ENCODE data around the gene AP3S2. TPM values are rescaled to one million over a fixed set of nuclear protein-coding genes. Genes with fewer than 3 reads are reported as not detected.

AP3S2 gene
- total and polyA plus RNA-seq, 2 of the 13 experiments (the other 11 are each of a cell fraction or from before 2014, with no cell fraction given) = 17.6 to 44.4 TPM

DNA sequence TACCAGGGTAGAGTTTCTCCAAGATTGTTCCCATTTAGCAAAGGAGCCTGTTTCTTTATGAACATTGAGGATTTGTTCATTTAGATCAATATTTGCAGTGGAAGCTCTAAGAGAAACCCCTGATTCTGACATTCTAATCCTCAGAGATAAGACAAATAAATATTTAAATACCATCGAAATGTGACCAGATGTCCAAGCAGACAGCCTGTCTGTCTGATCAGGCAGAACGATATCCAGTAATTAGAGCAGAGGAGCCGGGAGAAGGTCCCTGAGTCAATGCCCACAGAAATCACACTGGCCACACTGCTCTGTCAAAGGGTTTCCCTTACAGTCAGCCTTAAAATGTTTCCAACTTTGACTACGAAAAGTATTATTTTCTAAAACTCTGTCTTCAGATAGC lies 34.6 kb upstream of the AP3S2 start:
- Histone ChIP-seq H3K4me2 (ENCODE audit: low read depth, low read length) (no peak overlapping the region), H3K27ac (ENCODE audit: extremely low read length, insufficient read depth, low read length) (no peak overlapping the region), H4K20me1 (ENCODE audit: insufficient read depth, low read length) (no peaks in the 10 kb centered on the region), H3K9ac (ENCODE audit: insufficient read depth, low read depth, low read length) (no peak overlapping the region), H3K4me1 (ENCODE audit: insufficient read depth, low read length) (peaks cover 13% of the 10 kb centered on the region), H3K27me3 (ENCODE audit: control insufficient read depth in 1 of 2, insufficient read depth in 2 of 2, low read length in 2 of 2) (peaks cover 0 to 15% of the 10 kb centered on the region in 2 experiments; a peak in 2 of 5 replicates), H2AFZ (ENCODE audit: low read length) (no peak overlapping the region), H3K4me3 (replicated peaks in 1 of 3; ENCODE audit: insufficient read depth in 1 of 3, low read depth in 2 of 3, low read length in 3 of 3) (no peak overlapping the region), H3K9me3 (ENCODE audit: low read length) (no peaks in the 10 kb centered on the region), H3K36me3 (replicated peaks in 1 of 2; ENCODE audit: control insufficient read depth in 1 of 2, insufficient read depth in 2 of 2, low read length in 2 of 2) (no peaks in the 10 kb centered on the region), H3K79me2 (ENCODE audit: insufficient read depth, low read length) (no peaks in the 10 kb centered on the region)
- ChIA-PET POLR2A (no interaction called here), CTCF (ENCODE audit: low intra/inter-chr PET ratio, low total read pairs) (no interaction called here)
- TF ChIP-seq GMEB2 (CRISPR knock-in tag; IDR thresholded peaks at IDR 0.05; ENCODE audit: low read depth) = no peak
- TF ChIP-seq TCF7L2 (IDR thresholded peaks at IDR 0.05; ENCODE audit: low read depth, low read length) = no peak
- no peak for TF ChIP-seq ZNF614 (CRISPR knock-in tag; IDR thresholded peaks at IDR 0.05; ENCODE audit: borderline replicate concordance)
- TF ChIP-seq FOSL1 (CRISPR knock-in tag; IDR thresholded peaks at IDR 0.05; ENCODE audit: borderline replicate concordance) = no peak
- no peak for TF ChIP-seq SP4 (CRISPR knock-in tag; IDR thresholded peaks at IDR 0.05)
- no peak for TF ChIP-seq ZNF747 (CRISPR knock-in tag; IDR thresholded peaks at IDR 0.05; ENCODE audit: borderline replicate concordance)
- no peak for TF ChIP-seq KDM5B (CRISPR knock-in tag; IDR thresholded peaks at IDR 0.05; ENCODE audit: borderline replicate concordance)
- no peak for TF ChIP-seq ZNF878 (CRISPR knock-in tag; IDR thresholded peaks at IDR 0.05)
- no peak for TF ChIP-seq RXRB (CRISPR knock-in tag; IDR thresholded peaks at IDR 0.05; ENCODE audit: borderline replicate concordance)
- no peak for TF ChIP-seq ZNF17 (CRISPR knock-in tag; IDR thresholded peaks at IDR 0.05)
- no peak for TF ChIP-seq GTF3A (CRISPR knock-in tag; conservative IDR thresholded peaks at IDR 0.05)
- TF ChIP-seq ZNF333 (CRISPR knock-in tag; IDR thresholded peaks at IDR 0.05; ENCODE audit: borderline replicate concordance) = no peak
- no peak for TF ChIP-seq JDP2 (CRISPR knock-in tag; IDR thresholded peaks at IDR 0.05; ENCODE audit: borderline replicate concordance)
- no peak for TF ChIP-seq ZBED4 (CRISPR knock-in tag; IDR thresholded peaks at IDR 0.05; ENCODE audit: borderline replicate concordance)
- peak; percentile 14 for DNase-seq (ENCODE audit: low spot score)
- intact Hi-C loops (cut with micrococcal nuclease; ENCODE audit: unreplicated experiment) (no loop called here), in situ Hi-C loops (cut with HindIII; ENCODE audit: extremely low pct_ligation_motif_present, low pct_unique_long_range_greater_than_20kb) (no loop called here)
- FAIRE-seq = no peak
- no TSS peak for BruUV-seq (replicated peaks)
- ATAC-seq = no peak
- 0% methylated on average over 4 of the region's 4 CpGs for WGBS (ENCODE audit: low lambda C conversion rate)

Measured in HepG2 (cell line).